ENCODE measurements around the gene PI4K2A. TPM values are rescaled to one million over a fixed set of nuclear protein-coding genes. Genes with fewer than 3 reads are reported as not detected.
"Not testable (repeated sequence)": the region's sequence is repeated elsewhere in the genome, so short reads cannot be mapped to it uniquely, and the experiment has no call there.

The PI4K2A gene
- total RNA-seq, 2 donors from 2014 or later, result 18.0 to 22.9 TPM

DNA sequence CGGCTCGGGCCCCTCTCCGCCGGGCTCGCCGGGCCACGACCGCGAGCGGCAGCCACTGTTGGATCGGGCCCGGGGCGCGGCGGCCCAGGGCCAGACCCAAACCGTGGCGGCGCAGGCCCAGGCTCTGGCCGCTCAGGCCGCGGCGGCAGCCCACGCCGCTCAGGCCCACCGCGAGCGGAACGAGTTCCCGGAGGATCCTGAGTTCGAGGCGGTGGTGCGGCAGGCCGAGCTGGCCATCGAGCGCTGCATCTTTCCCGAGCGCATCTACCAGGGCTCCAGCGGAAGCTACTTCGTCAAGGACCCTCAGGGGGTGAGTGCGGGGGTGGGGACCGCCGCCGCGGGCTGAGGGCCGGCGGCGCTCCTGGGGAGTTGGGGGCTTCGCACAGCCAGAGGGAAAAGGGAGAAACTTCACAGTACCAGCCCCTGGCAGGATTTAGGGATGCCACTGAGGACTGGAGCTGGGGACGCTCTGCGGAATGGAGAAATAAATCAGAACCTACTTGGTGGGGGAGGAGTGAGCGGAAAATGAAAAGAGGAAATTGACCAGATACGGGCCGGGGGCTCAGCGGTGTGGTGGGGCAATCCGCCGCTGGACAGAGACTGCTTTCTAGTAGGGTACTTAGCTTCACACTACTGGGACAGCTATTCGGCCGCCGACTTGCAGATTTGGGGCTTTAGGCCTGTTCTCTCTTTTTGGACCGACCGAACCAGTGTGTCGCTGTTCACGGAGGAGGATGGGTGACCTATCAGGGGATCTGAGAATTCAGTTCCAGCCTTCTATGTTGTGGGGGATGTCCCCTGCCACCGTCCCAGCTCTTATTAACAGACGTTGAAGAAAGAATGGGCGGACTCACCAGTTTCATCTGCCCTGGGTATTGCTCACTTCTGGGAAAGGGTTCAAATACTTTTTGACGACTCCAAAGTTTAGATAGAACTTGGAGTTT lies 669 bp downstream of the PI4K2A start:
- peak; percentile 46 for ATAC-seq (ENCODE audit: insufficient number of reproducible peaks, low FRiP score, low read depth)

DNA sequence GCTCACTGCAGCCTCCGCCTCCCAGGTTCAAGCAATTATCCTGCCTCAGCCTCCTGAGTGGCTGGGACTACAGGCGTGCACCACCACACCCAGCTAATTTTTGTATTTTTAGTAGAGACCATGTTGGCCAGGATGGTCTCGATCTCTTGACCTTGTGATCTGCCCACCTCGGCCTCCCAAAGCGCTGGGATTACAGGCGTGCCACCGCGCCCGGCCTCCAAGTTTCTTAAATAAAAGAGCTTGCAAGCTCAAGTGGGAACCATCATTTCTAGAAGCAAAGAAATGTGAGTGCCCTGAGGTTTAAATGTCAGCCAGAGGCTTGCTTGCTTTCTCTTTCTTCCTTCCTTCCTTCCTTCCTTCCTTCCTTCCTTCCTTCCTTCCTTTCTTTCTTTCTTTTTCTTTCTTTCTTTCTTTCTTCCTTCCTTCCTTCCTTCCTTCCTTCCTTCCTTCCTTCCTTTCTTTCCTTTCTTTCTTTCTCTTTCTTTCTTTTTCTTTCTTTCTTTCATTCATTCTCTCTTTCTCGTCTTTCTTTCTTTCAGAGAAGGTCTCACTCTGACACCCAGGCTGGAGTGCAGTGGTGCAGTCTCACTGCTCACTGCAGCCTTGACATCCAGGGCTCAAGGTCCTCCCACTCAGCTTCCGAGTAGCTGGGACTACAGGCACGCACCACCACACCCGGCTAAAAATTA lies 2.1 kb downstream of the PI4K2A start:
- peaks cover 11% of the 10 kb centered on the region for H3K36me3 ChIP-seq
- H3K4me3 ChIP-seq, result peak overlapping the region; percentile 94
- not testable (repeated sequence) for H3K9me3 ChIP-seq; ATAC-seq (ENCODE audit: insufficient number of reproducible peaks, low FRiP score, low read depth); H3K27ac ChIP-seq; DNase-seq (ENCODE audit: low spot score); H3K27me3 ChIP-seq (replicated peaks; ENCODE audit: insufficient read depth)
- peaks cover 15 to 31% of the 10 kb centered on the region in 2 donors for H3K4me1 ChIP-seq (ENCODE audit: control insufficient read depth in 1 of 2, low read depth in 2 of 2)

More for the DNA sequence above, 669 bp downstream of the PI4K2A start:
- TF ChIP-seq, protein P1, sequence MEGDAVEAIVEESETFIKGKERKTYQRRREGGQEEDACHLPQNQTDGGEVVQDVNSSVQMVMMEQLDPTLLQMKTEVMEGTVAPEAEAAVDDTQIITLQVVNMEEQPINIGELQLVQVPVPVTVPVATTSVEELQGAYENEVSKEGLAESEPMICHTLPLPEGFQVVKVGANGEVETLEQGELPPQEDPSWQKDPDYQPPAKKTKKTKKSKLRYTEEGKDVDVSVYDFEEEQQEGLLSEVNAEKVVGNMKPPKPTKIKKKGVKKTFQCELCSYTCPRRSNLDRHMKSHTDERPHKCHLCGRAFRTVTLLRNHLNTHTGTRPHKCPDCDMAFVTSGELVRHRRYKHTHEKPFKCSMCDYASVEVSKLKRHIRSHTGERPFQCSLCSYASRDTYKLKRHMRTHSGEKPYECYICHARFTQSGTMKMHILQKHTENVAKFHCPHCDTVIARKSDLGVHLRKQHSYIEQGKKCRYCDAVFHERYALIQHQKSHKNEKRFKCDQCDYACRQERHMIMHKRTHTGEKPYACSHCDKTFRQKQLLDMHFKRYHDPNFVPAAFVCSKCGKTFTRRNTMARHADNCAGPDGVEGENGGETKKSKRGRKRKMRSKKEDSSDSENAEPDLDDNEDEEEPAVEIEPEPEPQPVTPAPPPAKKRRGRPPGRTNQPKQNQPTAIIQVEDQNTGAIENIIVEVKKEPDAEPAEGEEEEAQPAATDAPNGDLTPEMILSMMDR (IDR thresholded peaks at IDR 0.05), result no peak
- no peaks in the 10 kb centered on the region for H3K27me3 ChIP-seq (replicated peaks; ENCODE audit: insufficient read depth)
- peaks cover 15 to 27% of the 10 kb centered on the region in 2 donors for H3K4me1 ChIP-seq (ENCODE audit: control insufficient read depth in 1 of 2, low read depth in 2 of 2)
- no peaks in the 10 kb centered on the region for H3K9me3 ChIP-seq
- H3K4me3 ChIP-seq, result peak overlapping the region; percentile 94
- peaks cover 11% of the 10 kb centered on the region for H3K36me3 ChIP-seq
- H3K27ac ChIP-seq, result peak overlapping the region; percentile 76 to 80
- no peak for DNase-seq (ENCODE audit: low spot score)

GRCh38 chr10:97643441-97643985 lies 3.0 kb downstream of the PI4K2A start:
- Histone ChIP-seq H3K9me3 (no peaks in the 10 kb centered on the region), H3K36me3 (peaks cover 11% of the 10 kb centered on the region), H3K27me3 (replicated peaks; ENCODE audit: insufficient read depth) (no peaks in the 10 kb centered on the region), H3K27ac (no peak overlapping the region), H3K4me3 (no peak overlapping the region), H3K4me1 (ENCODE audit: control insufficient read depth in 1 of 2, low read depth in 2 of 2) (peaks cover 15 to 39% of the 10 kb centered on the region in 2 donors)
- no peak for DNase-seq (ENCODE audit: low spot score)
- no peak for ATAC-seq (ENCODE audit: insufficient number of reproducible peaks, low FRiP score, low read depth)
- TF ChIP-seq, protein P1 (IDR thresholded peaks at IDR 0.05), result no peak

DNA sequence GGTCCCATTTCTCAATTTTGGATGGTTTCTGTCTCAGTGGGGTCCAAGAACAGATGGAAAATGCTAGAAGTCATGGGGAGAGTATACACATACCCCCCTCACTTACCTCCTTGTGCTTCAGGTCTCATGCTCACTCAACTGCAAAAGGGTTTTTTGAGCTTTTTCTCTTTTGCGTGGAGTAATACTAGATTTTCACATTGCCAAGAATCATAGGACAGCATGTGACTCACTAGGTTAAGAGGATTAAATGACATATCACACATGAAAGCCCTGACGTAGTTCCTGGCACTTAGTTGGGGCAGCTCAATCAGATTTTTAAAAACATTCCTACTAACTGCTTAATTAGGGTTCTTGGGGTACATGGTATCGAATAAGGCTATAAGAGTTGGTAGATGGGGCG lies 4.5 kb downstream of the PI4K2A start:
- no peak overlapping the region for H3K4me3 ChIP-seq
- peaks cover 24 to 53% of the 10 kb centered on the region in 2 donors for H3K4me1 ChIP-seq (ENCODE audit: control insufficient read depth in 1 of 2, low read depth in 2 of 2)
- no peak overlapping the region for H3K27ac ChIP-seq
- TF ChIP-seq, protein P1 (IDR thresholded peaks at IDR 0.05), result no peak
- ATAC-seq (ENCODE audit: insufficient number of reproducible peaks, low FRiP score, low read depth) (no peak), DNase-seq (ENCODE audit: low spot score) (no peak)
- no peaks in the 10 kb centered on the region for H3K27me3 ChIP-seq (replicated peaks; ENCODE audit: insufficient read depth)
- H3K9me3 ChIP-seq, result no peaks in the 10 kb centered on the region
- H3K36me3 ChIP-seq, result peaks cover 11% of the 10 kb centered on the region

- Histone ChIP-seq H3K36me3 (peaks cover 21% of the 10 kb centered on the region), H3K4me3 (no peak overlapping the region), H3K9me3 (no peaks in the 10 kb centered on the region), H3K27ac (no peak overlapping the region), H3K27me3 (replicated peaks; ENCODE audit: insufficient read depth) (no peaks in the 10 kb centered on the region), H3K4me1 (ENCODE audit: control insufficient read depth in 1 of 2, low read depth in 2 of 2) (peaks cover 14 to 41% of the 10 kb centered on the region in 2 donors)
- TF ChIP-seq, protein P1 (IDR thresholded peaks at IDR 0.05), result no peak
- no peak for ATAC-seq (ENCODE audit: insufficient number of reproducible peaks, low FRiP score, low read depth)
- no peak for DNase-seq (ENCODE audit: low spot score)
Measured at GRCh38 chr10:97647556-97647955, 7.1 kb downstream of the PI4K2A start.
